GM10266 (cell line): ENCODE data around the gene MYO7B.

Experiments used
- DNase-seq: peaks from one replicate; pipeline ENCODE4 v3.0.0; 2012; ENCODE audit errors: extremely low spot score
- TF ChIP-seq, protein P1 (sequence below): IDR thresholded peaks from 2 replicates; pipeline ENCODE4 v1.5.1; 2012; ENCODE audit warnings: mild to moderate bottlenecking, low read depth; ENCODE audit not compliant: control insufficient read depth, insufficient read depth; ENCODE audit errors: missing control alignments

Gene MYO7B

DNA sequence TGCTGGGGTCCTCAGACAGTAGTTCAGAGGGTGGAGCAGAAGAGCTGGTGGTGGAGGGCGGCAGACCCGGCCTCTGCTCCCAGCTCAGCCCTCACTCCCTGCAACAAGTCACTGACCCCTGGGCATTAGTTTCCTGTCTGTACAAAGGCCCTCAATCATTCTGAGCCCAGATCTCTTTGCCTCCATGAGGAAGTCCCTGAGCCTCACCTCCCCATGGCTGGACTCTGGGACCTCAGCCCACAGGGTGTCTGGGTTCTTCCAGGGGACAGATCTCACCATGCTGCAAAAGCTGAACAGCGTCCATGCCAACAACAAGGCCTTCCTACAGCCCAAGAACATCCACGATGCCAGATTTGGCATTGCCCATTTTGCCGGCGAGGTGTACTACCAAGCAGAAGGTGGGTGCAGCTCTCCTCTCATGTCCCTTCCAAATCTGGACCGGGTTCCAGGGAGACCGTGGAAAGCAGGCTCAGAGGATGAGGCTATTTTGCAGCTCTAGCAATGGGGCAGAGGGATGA, 49.1 kb downstream of the MYO7B start:
- DNase-seq, result no peak
- TF ChIP-seq, protein P1, sequence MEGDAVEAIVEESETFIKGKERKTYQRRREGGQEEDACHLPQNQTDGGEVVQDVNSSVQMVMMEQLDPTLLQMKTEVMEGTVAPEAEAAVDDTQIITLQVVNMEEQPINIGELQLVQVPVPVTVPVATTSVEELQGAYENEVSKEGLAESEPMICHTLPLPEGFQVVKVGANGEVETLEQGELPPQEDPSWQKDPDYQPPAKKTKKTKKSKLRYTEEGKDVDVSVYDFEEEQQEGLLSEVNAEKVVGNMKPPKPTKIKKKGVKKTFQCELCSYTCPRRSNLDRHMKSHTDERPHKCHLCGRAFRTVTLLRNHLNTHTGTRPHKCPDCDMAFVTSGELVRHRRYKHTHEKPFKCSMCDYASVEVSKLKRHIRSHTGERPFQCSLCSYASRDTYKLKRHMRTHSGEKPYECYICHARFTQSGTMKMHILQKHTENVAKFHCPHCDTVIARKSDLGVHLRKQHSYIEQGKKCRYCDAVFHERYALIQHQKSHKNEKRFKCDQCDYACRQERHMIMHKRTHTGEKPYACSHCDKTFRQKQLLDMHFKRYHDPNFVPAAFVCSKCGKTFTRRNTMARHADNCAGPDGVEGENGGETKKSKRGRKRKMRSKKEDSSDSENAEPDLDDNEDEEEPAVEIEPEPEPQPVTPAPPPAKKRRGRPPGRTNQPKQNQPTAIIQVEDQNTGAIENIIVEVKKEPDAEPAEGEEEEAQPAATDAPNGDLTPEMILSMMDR, result no peak

GRCh38 chr2:127585270-127585807, 49.9 kb downstream of the MYO7B start:
- TF ChIP-seq, protein P1, result no peak
- no peak for DNase-seq

DNA sequence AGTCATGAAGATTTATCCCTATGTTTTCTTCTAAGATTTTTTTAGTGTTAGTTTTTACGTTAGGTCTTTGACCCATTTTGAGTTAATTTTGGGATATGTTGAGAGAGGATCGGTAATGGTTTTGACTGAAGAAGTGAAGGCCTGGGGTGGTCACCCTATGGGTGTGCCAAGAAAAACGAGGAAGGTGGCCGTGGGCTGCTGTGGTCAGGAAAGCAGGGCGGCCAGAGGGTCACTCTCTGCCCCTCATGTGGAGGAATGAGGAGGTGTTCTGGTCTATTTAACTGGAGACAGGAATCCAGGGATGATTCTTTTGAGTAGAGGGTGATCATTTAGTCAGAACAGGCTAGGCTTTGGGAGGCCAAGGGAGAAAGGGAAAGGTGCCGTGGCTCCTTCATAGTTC, 50.7 kb downstream of the MYO7B start:
- TF ChIP-seq, protein P1, result no peak
- no peak for DNase-seq

GRCh38 chr2:127586746-127587295, 51.3 kb downstream of the MYO7B start:
- TF ChIP-seq, protein P1, result no peak

DNA sequence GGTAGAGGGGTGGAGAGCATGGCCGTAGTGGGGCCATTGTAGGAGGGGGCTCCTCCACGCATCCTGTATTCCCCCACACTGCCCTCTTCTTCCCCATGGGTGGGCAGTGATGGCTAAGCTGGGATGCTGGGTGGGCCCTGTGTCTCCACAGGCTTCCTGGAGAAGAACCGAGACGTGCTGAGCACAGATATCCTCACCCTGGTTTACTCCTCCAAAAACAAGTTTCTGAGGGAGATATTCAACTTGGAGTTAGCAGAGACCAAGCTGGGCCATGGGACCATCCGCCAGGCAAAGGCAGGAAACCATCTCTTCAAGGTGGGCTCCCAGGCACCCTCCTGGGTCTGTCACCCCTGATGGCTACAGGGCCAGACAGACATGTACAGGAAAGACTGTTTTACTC, 52.8 kb downstream of the MYO7B start:
- DNase-seq, result no peak
- TF ChIP-seq, protein P1, result no peak

More at GRCh38 chr2:127586746-127587295, 51.3 kb downstream of the MYO7B start:
- DNase-seq, result no peak

- DNase-seq, result no peak
- TF ChIP-seq, protein P1, result no peak
Measured at GRCh38 chr2:127589358-127589757, 53.9 kb downstream of the MYO7B start.

GRCh38 chr2:127589841-127590240, 54.4 kb downstream of the MYO7B start:
- TF ChIP-seq, protein P1, result no peak
- no peak for DNase-seq
